ENCODE data around the gene FGG. TPM values are rescaled to one million over a fixed set of nuclear protein-coding genes. Genes with fewer than 3 reads are reported as not detected.

Gene FGG
- total and polyA plus RNA-seq, 2 of the 13 experiments (the other 11 are each of a cell fraction or from before 2014, with no cell fraction given), result 1,037 to 2,423 TPM

- peak; percentile 97 for TF ChIP-seq SMAD3 (CRISPR knock-in tag; IDR thresholded peaks at IDR 0.05)
- no peak for TF ChIP-seq ZNF343 (CRISPR knock-in tag; IDR thresholded peaks at IDR 0.05)
- TF ChIP-seq ZNF737 (CRISPR knock-in tag; IDR thresholded peaks at IDR 0.05; ENCODE audit: borderline replicate concordance), result no peak
- peak; percentile 63 for TF ChIP-seq IKZF5 (CRISPR knock-in tag; IDR thresholded peaks at IDR 0.05)
- TF ChIP-seq ZNF503 (CRISPR knock-in tag; IDR thresholded peaks at IDR 0.05), result peak; percentile 71
- no peak for TF ChIP-seq ZFP90 (CRISPR knock-in tag; IDR thresholded peaks at IDR 0.05; ENCODE audit: borderline replicate concordance)
- TF ChIP-seq, protein P1, sequence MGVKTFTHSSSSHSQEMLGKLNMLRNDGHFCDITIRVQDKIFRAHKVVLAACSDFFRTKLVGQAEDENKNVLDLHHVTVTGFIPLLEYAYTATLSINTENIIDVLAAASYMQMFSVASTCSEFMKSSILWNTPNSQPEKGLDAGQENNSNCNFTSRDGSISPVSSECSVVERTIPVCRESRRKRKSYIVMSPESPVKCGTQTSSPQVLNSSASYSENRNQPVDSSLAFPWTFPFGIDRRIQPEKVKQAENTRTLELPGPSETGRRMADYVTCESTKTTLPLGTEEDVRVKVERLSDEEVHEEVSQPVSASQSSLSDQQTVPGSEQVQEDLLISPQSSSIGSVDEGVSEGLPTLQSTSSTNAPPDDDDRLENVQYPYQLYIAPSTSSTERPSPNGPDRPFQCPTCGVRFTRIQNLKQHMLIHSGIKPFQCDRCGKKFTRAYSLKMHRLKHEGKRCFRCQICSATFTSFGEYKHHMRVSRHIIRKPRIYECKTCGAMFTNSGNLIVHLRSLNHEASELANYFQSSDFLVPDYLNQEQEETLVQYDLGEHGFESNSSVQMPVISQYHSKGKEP (CRISPR knock-in tag; IDR thresholded peaks at IDR 0.05), result 0 out of 2 replicates have a peak, but pooled peaks have one; percentile 57
- peak; percentile 95 for TF ChIP-seq FOXJ3 (CRISPR knock-in tag; IDR thresholded peaks at IDR 0.05; ENCODE audit: borderline replicate concordance)
- TF ChIP-seq ZNF496 (CRISPR knock-in tag; IDR thresholded peaks at IDR 0.05; ENCODE audit: insufficient replicate concordance), result no peak
- 0 out of 4 replicates have a peak, but pooled peaks of 1 of the 2 experiments have one; percentile 38 for TF ChIP-seq HMGXB4 (CRISPR knock-in tag; IDR thresholded peaks at IDR 0.05; ENCODE audit: borderline replicate concordance in 1 of 2, low read depth in 1 of 2)
- TF ChIP-seq IRF2 (CRISPR knock-in tag; IDR thresholded peaks at IDR 0.05), result peak; percentile 66; the same call in 1 of the 2 replicates
- TF ChIP-seq ZNF768 (CRISPR knock-in tag; IDR thresholded peaks at IDR 0.05), result no peak
- no peak for TF ChIP-seq ISX (CRISPR knock-in tag; conservative IDR thresholded peaks at IDR 0.05)
- TF ChIP-seq CBFB (CRISPR knock-in tag; IDR thresholded peaks at IDR 0.05), result peak; percentile 74; the same call in 1 of the 2 replicates
- no peak for TF ChIP-seq RFXANK (CRISPR knock-in tag; IDR thresholded peaks at IDR 0.05)
- TF ChIP-seq, protein P2, sequence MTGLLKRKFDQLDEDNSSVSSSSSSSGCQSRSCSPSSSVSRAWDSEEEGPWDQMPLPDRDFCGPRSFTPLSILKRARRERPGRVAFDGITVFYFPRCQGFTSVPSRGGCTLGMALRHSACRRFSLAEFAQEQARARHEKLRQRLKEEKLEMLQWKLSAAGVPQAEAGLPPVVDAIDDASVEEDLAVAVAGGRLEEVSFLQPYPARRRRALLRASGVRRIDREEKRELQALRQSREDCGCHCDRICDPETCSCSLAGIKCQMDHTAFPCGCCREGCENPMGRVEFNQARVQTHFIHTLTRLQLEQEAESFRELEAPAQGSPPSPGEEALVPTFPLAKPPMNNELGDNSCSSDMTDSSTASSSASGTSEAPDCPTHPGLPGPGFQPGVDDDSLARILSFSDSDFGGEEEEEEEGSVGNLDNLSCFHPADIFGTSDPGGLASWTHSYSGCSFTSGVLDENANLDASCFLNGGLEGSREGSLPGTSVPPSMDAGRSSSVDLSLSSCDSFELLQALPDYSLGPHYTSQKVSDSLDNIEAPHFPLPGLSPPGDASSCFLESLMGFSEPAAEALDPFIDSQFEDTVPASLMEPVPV (CRISPR knock-in tag; IDR thresholded peaks at IDR 0.05), result no peak
- TF ChIP-seq TBX2 (CRISPR knock-in tag; IDR thresholded peaks at IDR 0.05; ENCODE audit: borderline replicate concordance), result peak; percentile 81
- TF ChIP-seq ZNF335 (CRISPR knock-in tag; IDR thresholded peaks at IDR 0.05), result 0 out of 2 replicates have a peak, but pooled peaks have one; percentile 32
- peak; percentile 96 for TF ChIP-seq NR2F6 (IDR thresholded peaks at IDR 0.05)
- TF ChIP-seq NR2F6 (CRISPR knock-in tag; IDR thresholded peaks at IDR 0.05), result peak; percentile 95
- peak; percentile 98 for TF ChIP-seq GATAD2A (CRISPR knock-in tag; IDR thresholded peaks at IDR 0.05)
- TF ChIP-seq DMAP1 (CRISPR knock-in tag; IDR thresholded peaks at IDR 0.05), result no peak
- no peak for TF ChIP-seq PAWR (CRISPR knock-in tag; IDR thresholded peaks at IDR 0.05; ENCODE audit: borderline replicate concordance)
- TF ChIP-seq KLF13 (CRISPR knock-in tag; IDR thresholded peaks at IDR 0.05), result no peak
Measured at GRCh38 chr4:154577324-154577723, 35.1 kb downstream of the FGG start (continued).

Data from HepG2 (cell line).